Epithelial cell of proximal tubule (primary cell): ENCODE data around the gene ATP2B1. TPM values are rescaled to one million over a fixed set of nuclear protein-coding genes. Genes with fewer than 3 reads are reported as not detected.

Experiments used
- DNase-seq: peaks from one replicate; pipeline ENCODE4 v3.0.0-alpha.2; 2011; ENCODE audit warnings: low read depth
- H3K4me3 ChIP-seq: 2 replicates; pipeline ENCODE4 v1.5.1; 2011; ENCODE audit warnings: low read depth, mild to moderate bottlenecking, low read length
- CTCF ChIP-seq: conservative IDR thresholded peaks from 2 replicates; pipeline ENCODE4 v1.5.1; 2012; ENCODE audit warnings: low read depth, mild to moderate bottlenecking, low read length
- total RNA-seq: library from RNA; depleted of rRNA; stranded (reverse); fragments of >200 nt; gene quantifications from 2 replicates; pipeline ENCODE4 v1.2.3, GENCODE V29; 2015

ATP2B1 gene
- total RNA-seq, 1 donor from 2014 or later: 25.3 TPM

GRCh38 chr12:89542236-89542635, 166.4 kb downstream of the ATP2B1 start:
- TF ChIP-seq CTCF: no peak
- no peak overlapping the region for H3K4me3 ChIP-seq
- no peak for DNase-seq

GRCh38 chr12:89540586-89540985, 168.1 kb downstream of the ATP2B1 start:
- no peak for DNase-seq
- H3K4me3 ChIP-seq: no peak overlapping the region
- TF ChIP-seq CTCF: no peak

- H3K4me3 ChIP-seq: no peak overlapping the region
- no peak for DNase-seq
- TF ChIP-seq CTCF: no peak
These were observed 169.0 kb downstream of the ATP2B1 start for GRCh38 chr12:89539426-89540223.

- TF ChIP-seq CTCF: no peak
- no peak for DNase-seq
- H3K4me3 ChIP-seq: no peak overlapping the region
These were observed 169.7 kb downstream of the ATP2B1 start for GRCh38 chr12:89538897-89539296.

Other genes with a start within 250 kb of the ATP2B1 start
- gene GALNT4, start 184.0 kb downstream of the ATP2B1 start, total RNA-seq: 4.1 and 5.7 TPM in 2 replicates
- gene POC1B, start 182.8 kb downstream of the ATP2B1 start, total RNA-seq: 14.9 and 15.3 TPM in 2 replicates